Measurements from ENCODE around the gene SNCA.

DNA sequence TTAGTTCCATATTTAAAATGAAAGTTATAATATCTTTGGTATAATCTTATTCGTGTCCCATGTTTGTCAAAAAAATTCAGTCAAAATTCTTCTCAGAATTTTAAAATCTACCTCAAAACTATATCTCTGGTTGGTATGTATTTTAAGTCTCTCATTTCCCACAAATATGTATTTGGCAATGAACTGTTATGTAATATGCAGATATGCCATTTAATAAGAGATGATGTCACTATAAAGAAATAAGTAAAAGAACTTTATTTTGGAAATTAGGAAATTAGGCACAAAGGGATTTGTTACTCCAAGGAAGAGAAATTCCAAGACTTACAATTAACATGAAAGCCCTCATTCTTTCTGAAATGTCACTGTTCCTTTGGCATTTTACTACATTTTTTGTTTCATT is 15.3 kb downstream of the SNCA start:
- TF ChIP-seq, protein P1, sequence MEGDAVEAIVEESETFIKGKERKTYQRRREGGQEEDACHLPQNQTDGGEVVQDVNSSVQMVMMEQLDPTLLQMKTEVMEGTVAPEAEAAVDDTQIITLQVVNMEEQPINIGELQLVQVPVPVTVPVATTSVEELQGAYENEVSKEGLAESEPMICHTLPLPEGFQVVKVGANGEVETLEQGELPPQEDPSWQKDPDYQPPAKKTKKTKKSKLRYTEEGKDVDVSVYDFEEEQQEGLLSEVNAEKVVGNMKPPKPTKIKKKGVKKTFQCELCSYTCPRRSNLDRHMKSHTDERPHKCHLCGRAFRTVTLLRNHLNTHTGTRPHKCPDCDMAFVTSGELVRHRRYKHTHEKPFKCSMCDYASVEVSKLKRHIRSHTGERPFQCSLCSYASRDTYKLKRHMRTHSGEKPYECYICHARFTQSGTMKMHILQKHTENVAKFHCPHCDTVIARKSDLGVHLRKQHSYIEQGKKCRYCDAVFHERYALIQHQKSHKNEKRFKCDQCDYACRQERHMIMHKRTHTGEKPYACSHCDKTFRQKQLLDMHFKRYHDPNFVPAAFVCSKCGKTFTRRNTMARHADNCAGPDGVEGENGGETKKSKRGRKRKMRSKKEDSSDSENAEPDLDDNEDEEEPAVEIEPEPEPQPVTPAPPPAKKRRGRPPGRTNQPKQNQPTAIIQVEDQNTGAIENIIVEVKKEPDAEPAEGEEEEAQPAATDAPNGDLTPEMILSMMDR (conservative IDR thresholded peaks at IDR 0.05 in 1 of 2, IDR thresholded peaks at IDR 0.05 in 1 of 2; ENCODE audit: low read depth in 1 of 2, low read length in 2 of 2): no peak
- no peak for TF ChIP-seq EZH2 (IDR thresholded peaks at IDR 0.05; ENCODE audit: low read length, missing control alignments)

All from fibroblast of lung (primary cell).